ENCODE data around the gene CCDC85A.

GRCh38 chr2:56271275-56271674, 87.5 kb downstream of the CCDC85A start:
- TF ChIP-seq CTCF (conservative IDR thresholded peaks at IDR 0.05; ENCODE audit: low read depth, low read length) (no peak), EZH2 (IDR thresholded peaks at IDR 0.05; ENCODE audit: low read length, unreplicated experiment) (no peak), EZH2phosphoT487 (IDR thresholded peaks at IDR 0.05; ENCODE audit: borderline replicate concordance, low read length) (no peak)
